ENCODE results near the gene ARHGAP6.
"Not testable (repeated sequence)": the region's sequence is repeated elsewhere in the genome, so short reads cannot be mapped to it uniquely, and the experiment has no call there.

The ARHGAP6 gene

DNA sequence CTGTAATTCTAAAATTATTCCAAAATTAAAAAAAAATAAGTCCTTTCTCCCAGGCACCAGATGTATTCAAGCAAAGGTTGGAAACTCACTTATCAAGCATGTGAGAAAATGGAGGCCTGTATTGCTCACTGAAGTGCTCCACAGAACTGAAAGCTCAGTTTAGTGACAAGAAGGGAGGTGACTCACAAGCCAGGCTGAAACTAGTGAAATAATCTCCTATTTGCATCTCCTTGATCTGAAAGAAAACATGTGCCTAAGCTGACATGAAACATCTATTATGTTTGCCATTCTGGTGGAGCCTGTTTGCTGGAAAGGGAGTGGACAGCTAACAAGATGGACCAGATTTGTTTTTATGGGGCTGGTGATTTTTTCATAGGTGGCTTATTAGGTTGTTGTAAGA is 426.5 kb downstream of the ARHGAP6 start:
- Histone ChIP-seq H3K36me3 (ENCODE audit: insufficient read depth, low read length) (no peaks in the 10 kb centered on the region), H3K4me1 (ENCODE audit: insufficient read depth, low read length) (no peaks in the 10 kb centered on the region), H3K9me3 (ENCODE audit: low read length) (no peaks in the 10 kb centered on the region), H3K9ac (ENCODE audit: low read length) (no peak overlapping the region), H3K4me3 (ENCODE audit: low read depth in 1 of 2, low read length in 2 of 2) (no peak overlapping the region), H3K27me3 (ENCODE audit: control insufficient read depth in 1 of 2, insufficient read depth in 2 of 2, low read length in 2 of 2) (no peaks in the 10 kb centered on the region), H3K27ac (ENCODE audit: low read depth, low read length) (no peak overlapping the region)

DNA sequence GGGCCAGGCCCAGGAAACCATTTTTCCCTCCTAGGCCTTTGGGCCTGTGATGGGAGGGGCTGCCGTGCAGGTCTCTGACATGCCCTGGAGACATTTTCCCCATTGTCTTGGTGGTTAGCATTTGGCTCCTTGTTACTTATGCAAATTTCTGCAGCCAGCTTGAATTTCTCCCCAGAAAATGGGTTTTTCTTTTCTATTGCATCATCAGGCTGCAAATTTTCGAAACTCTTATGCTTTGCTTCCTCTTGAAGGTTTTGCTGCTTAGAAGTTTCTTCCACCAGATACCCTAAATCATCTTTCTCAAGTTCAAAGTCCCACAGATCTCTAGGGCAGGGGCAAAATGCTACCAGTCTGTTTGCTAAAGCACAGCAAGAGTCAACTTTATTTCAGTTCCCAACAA is 430.3 kb downstream of the ARHGAP6 start:
- not testable (repeated sequence) for H3K9ac ChIP-seq (ENCODE audit: low read length); H3K27me3 ChIP-seq (ENCODE audit: control insufficient read depth in 1 of 2, insufficient read depth in 2 of 2, low read length in 2 of 2); H3K4me3 ChIP-seq (ENCODE audit: low read depth in 1 of 2, low read length in 2 of 2); H3K36me3 ChIP-seq (ENCODE audit: insufficient read depth, low read length); H3K9me3 ChIP-seq (ENCODE audit: low read length); H3K4me1 ChIP-seq (ENCODE audit: insufficient read depth, low read length); H3K27ac ChIP-seq (ENCODE audit: low read depth, low read length)

DNA sequence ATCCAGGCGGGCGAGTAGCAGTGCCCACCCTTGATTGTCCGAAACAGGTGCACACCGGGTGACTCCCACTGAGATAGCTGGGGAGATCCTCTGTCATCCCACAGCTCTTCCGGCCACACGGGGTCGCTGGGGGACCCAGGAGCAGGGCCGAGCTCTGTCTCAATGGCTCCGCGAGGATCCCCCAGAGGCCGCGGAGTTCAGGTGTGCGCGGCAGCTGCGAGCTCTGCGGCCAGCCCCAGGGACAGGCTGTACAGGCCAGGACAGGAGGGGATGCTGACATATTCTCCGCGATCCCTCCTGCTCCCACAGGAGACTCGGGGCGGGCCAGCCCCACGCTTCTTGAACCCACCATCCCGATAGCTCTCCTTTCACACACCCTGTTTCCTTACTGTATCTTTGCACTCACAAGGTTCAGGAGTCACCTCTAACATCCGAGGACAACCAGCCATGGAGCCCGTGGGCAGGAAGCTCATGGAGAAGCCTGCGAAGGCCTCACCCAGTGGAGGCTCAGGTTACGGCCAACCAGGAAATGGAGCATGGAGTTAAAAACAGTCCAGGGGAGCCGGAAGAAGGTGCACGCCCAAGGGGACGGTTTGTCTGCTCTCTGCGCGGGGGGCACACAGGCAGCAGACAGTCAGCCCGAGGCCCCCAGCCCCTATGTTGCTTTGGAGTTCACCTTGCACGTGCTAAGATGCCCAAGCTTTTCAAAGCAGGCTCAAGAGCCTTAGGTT is 450.4 kb downstream of the ARHGAP6 start:
- H3K36me3 ChIP-seq (ENCODE audit: insufficient read depth, low read length): no peaks in the 10 kb centered on the region
- H3K27me3 ChIP-seq (ENCODE audit: control insufficient read depth in 1 of 2, insufficient read depth in 2 of 2, low read length in 2 of 2): no peaks in the 10 kb centered on the region
- H3K4me1 ChIP-seq (ENCODE audit: insufficient read depth, low read length): no peaks in the 10 kb centered on the region
- no peak overlapping the region for H3K4me3 ChIP-seq (ENCODE audit: low read depth in 1 of 2, low read length in 2 of 2)
- H3K27ac ChIP-seq (ENCODE audit: low read depth, low read length): no peak overlapping the region
- H3K9ac ChIP-seq (ENCODE audit: low read length): no peak overlapping the region
- H3K9me3 ChIP-seq (ENCODE audit: low read length): no peaks in the 10 kb centered on the region

DNA sequence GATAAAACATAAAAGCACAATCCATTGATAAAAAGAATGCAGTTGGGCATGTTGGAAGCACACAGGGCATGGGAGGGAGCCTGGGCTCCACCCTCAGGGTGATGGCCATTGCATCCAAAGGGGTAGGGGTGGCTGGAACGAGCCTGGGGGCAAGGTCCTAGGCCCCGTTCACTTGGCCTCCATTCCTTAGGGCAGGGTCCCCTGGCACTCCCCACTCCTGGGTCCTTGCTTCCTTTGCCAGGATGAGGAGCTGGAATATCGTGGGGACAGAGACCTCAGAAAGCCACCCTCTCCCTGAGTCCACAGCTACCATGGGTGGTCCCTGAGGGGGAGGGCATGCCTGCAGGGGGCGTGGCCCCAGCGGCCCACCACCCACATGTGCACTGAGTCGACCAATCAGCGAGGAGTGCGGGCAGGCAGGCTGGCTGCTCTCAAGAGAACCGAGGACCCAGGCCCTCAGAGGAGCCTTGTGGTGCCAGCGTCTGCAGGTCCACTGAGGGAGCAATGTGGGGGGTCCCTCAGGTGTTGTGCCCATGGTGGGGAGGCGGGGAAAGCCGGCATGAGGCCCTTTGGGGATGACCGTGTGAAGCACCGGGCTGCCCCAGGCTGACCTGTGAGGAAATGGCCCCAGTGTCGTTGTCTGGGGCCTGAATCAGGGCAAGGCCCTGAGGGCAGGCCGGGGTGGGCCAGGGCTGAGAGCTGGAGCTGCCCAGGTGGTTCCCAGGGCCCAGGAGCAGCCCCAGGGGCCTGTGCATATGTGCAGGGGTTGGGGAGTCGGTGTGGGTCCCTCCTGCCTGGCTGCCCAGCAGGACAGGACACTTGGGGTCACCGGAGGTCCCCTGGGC is 451.2 kb downstream of the ARHGAP6 start:
- H3K4me1 ChIP-seq (ENCODE audit: insufficient read depth, low read length): no peaks in the 10 kb centered on the region
- no peak overlapping the region for H3K4me3 ChIP-seq (ENCODE audit: low read depth in 1 of 2, low read length in 2 of 2)
- no peak overlapping the region for H3K27ac ChIP-seq (ENCODE audit: low read depth, low read length)
- no peak overlapping the region for H3K9ac ChIP-seq (ENCODE audit: low read length)
- H3K36me3 ChIP-seq (ENCODE audit: insufficient read depth, low read length): no peaks in the 10 kb centered on the region
- no peaks in the 10 kb centered on the region for H3K27me3 ChIP-seq (ENCODE audit: control insufficient read depth in 1 of 2, insufficient read depth in 2 of 2, low read length in 2 of 2)
- no peaks in the 10 kb centered on the region for H3K9me3 ChIP-seq (ENCODE audit: low read length)

DNA sequence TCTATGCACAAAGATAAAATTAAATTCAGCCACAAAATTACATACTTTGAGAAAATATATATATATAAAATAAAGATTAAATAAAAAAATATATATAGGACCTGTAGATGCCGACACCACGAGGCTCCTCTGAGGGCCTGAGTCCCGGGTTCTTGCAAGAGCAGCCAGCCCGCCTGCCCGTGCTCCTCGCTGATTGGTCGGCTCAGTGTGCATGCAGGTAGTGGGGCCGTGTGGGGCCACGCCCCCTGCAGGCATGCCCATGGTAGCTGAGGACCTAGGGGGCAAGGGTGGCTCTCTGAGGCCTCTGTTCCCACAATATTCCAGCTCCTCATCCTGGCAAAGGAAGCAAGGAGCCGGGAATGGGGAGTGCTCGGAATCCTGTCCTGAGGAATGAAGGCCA is 453.0 kb downstream of the ARHGAP6 start:
- no peaks in the 10 kb centered on the region for H3K9me3 ChIP-seq (ENCODE audit: low read length)
- H3K36me3 ChIP-seq (ENCODE audit: insufficient read depth, low read length): no peaks in the 10 kb centered on the region
- no peaks in the 10 kb centered on the region for H3K27me3 ChIP-seq (ENCODE audit: control insufficient read depth in 1 of 2, insufficient read depth in 2 of 2, low read length in 2 of 2)
- H3K4me1 ChIP-seq (ENCODE audit: insufficient read depth, low read length): no peaks in the 10 kb centered on the region
- no peak overlapping the region for H3K27ac ChIP-seq (ENCODE audit: low read depth, low read length)
- no peak overlapping the region for H3K4me3 ChIP-seq (ENCODE audit: low read depth in 1 of 2, low read length in 2 of 2)
- H3K9ac ChIP-seq (ENCODE audit: low read length): no peak overlapping the region

DNA sequence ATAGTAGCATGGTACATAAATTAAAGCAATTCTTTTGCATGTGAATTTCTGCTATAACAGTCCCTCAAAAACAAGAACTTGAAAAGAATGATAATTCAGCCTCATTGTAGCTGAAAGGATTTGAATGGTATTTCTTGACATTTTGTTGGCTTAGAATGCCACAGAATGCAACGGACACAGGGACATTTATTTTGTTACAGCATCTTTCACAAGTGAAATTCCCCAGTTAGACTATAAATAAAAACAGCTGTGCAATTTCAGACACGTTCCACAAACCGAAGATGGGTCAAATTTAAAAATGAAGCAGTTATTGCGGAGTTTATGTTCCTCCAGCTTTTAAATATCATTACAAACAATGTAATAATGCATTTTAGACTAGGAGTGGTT is 455.3 kb downstream of the ARHGAP6 start:
- H3K27me3 ChIP-seq (ENCODE audit: control insufficient read depth in 1 of 2, insufficient read depth in 2 of 2, low read length in 2 of 2): no peaks in the 10 kb centered on the region
- H3K9me3 ChIP-seq (ENCODE audit: low read length): no peaks in the 10 kb centered on the region
- H3K36me3 ChIP-seq (ENCODE audit: insufficient read depth, low read length): no peaks in the 10 kb centered on the region
- H3K9ac ChIP-seq (ENCODE audit: low read length): no peak overlapping the region
- no peaks in the 10 kb centered on the region for H3K4me1 ChIP-seq (ENCODE audit: insufficient read depth, low read length)
- H3K27ac ChIP-seq (ENCODE audit: low read depth, low read length): no peak overlapping the region
- no peak overlapping the region for H3K4me3 ChIP-seq (ENCODE audit: low read depth in 1 of 2, low read length in 2 of 2)

DNA sequence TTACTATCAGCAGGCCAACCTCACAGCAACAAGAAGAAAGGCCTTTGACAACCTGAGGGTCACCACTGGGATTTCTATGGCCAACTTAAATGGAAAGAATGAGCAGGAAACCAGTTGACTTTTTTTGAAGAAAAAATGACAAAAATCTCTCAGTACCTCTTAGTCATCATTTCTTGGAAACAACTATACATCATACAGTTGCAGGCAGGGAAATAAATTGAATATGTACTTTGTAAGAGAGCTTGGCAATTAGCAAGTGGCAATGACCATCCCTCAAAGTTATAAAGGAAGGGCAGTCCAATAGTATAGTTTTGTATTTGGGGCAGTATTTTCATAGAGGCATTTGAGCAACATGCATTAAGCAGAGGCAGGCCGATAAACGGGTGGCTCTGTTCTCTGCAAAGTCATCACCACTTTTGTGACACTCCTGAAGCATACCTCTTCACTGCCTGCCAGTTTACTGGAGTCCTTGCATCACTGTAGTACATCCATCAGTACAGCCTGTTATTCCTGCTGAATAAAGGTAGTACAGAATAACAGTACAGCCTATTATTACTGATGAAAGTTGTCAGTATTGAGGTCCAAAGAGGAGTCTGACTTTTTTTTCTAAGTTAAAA is 455.8 kb downstream of the ARHGAP6 start:
- no peaks in the 10 kb centered on the region for H3K4me1 ChIP-seq (ENCODE audit: insufficient read depth, low read length)
- H3K27me3 ChIP-seq (ENCODE audit: control insufficient read depth in 1 of 2, insufficient read depth in 2 of 2, low read length in 2 of 2): no peaks in the 10 kb centered on the region
- H3K9me3 ChIP-seq (ENCODE audit: low read length): no peaks in the 10 kb centered on the region
- H3K27ac ChIP-seq (ENCODE audit: low read depth, low read length): no peak overlapping the region
- H3K36me3 ChIP-seq (ENCODE audit: insufficient read depth, low read length): no peaks in the 10 kb centered on the region
- no peak overlapping the region for H3K4me3 ChIP-seq (ENCODE audit: low read depth in 1 of 2, low read length in 2 of 2)
- no peak overlapping the region for H3K9ac ChIP-seq (ENCODE audit: low read length)

DNA sequence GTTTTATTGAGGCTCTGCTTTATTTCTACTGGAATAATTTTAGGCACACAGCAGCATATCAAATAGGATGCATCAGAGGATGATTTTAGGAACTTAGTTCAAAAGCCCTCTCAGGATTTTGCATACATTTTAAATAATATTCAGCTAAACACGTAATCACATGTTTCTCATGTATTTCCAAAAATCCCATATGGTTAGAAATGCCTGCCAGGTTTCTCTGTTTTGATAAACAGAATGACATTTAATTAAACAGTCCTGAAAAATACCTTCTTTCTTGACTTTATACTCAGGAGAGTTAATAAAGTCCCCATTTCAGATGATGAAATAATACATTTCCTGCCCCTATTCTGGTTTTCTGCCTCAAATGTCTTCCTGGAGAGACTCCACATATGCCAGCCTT is 459.0 kb downstream of the ARHGAP6 start:
- H3K9me3 ChIP-seq (ENCODE audit: low read length): no peaks in the 10 kb centered on the region
- no peak overlapping the region for H3K27ac ChIP-seq (ENCODE audit: low read depth, low read length)
- no peaks in the 10 kb centered on the region for H3K27me3 ChIP-seq (ENCODE audit: control insufficient read depth in 1 of 2, insufficient read depth in 2 of 2, low read length in 2 of 2)

DNA sequence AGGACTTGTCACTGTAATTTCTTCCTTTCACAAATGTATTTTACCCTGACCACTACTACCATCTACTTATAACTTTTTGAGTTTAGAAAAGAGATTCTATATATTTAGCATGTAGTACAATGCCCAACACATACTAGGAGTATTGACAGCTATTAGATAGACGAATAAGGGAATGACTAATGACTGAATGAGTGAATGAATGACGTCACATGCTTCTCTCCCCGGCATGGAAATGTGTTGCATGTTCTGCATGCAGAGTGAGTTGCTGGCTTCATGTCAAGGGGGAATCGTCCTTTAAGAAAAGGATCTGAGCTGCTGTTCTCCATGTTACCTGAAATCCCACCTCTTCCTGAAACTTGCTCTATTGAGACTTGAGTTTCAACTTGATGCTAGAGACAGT is 459.9 kb downstream of the ARHGAP6 start:
- H3K27ac ChIP-seq (ENCODE audit: low read depth, low read length): no peak overlapping the region
- H3K9ac ChIP-seq (ENCODE audit: low read length): no peak overlapping the region
- no peaks in the 10 kb centered on the region for H3K4me1 ChIP-seq (ENCODE audit: insufficient read depth, low read length)
- H3K4me3 ChIP-seq (ENCODE audit: low read depth in 1 of 2, low read length in 2 of 2): no peak overlapping the region
- no peaks in the 10 kb centered on the region for H3K27me3 ChIP-seq (ENCODE audit: control insufficient read depth in 1 of 2, insufficient read depth in 2 of 2, low read length in 2 of 2)
- H3K36me3 ChIP-seq (ENCODE audit: insufficient read depth, low read length): no peaks in the 10 kb centered on the region
- H3K9me3 ChIP-seq (ENCODE audit: low read length): no peaks in the 10 kb centered on the region

More for the DNA sequence above, 459.0 kb downstream of the ARHGAP6 start:
- H3K9ac ChIP-seq (ENCODE audit: low read length): no peak overlapping the region
- no peaks in the 10 kb centered on the region for H3K4me1 ChIP-seq (ENCODE audit: insufficient read depth, low read length)
- no peak overlapping the region for H3K4me3 ChIP-seq (ENCODE audit: low read depth in 1 of 2, low read length in 2 of 2)
- no peaks in the 10 kb centered on the region for H3K36me3 ChIP-seq (ENCODE audit: insufficient read depth, low read length)

DNA sequence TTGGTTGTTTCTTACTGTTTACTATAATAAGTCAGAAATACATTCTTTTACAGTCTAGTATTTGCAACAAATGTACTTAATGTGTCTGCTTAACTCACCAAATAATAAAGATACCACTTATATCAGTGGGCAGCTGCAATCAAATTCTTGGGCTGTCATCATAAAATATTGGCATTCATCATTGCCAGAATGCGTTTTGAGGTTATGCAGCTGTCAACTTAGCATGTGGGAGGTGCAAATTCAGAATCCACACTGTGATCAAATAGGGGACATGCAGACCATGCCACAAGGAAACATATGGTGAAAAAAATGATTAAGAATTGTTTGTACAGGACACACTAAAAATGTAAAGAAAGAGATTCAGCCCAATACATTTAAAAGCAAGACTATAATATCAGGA is 468.0 kb downstream of the ARHGAP6 start:
- Histone ChIP-seq H3K27me3 (ENCODE audit: control insufficient read depth in 1 of 2, insufficient read depth in 2 of 2, low read length in 2 of 2) (no peaks in the 10 kb centered on the region), H3K36me3 (ENCODE audit: insufficient read depth, low read length) (no peaks in the 10 kb centered on the region), H3K4me3 (ENCODE audit: low read depth in 1 of 2, low read length in 2 of 2) (no peak overlapping the region), H3K27ac (ENCODE audit: low read depth, low read length) (no peak overlapping the region), H3K9ac (ENCODE audit: low read length) (no peak overlapping the region), H3K9me3 (ENCODE audit: low read length) (no peaks in the 10 kb centered on the region), H3K4me1 (ENCODE audit: insufficient read depth, low read length) (no peaks in the 10 kb centered on the region)

DNA sequence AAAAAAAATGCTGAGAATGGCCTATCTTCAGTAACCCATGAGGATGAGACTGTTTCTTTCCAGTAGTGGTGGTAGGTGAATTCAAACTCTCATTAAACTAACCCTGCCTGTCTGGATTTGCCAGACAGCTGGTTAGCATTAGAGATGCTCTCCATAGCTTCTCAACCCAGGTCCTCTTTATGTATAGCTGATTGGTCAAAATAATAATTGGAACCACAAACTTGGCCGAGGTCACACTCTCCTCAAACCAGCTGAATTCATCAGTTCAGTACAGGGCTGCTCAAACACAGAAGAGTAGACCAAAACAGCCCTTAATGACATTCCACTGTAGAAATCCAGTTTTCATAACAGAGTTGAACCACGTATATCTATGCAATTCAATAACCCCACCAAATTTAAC is 469.2 kb downstream of the ARHGAP6 start:
- no peaks in the 10 kb centered on the region for H3K4me1 ChIP-seq (ENCODE audit: insufficient read depth, low read length)
- H3K9ac ChIP-seq (ENCODE audit: low read length): no peak overlapping the region
- no peak overlapping the region for H3K4me3 ChIP-seq (ENCODE audit: low read depth in 1 of 2, low read length in 2 of 2)
- no peaks in the 10 kb centered on the region for H3K27me3 ChIP-seq (ENCODE audit: control insufficient read depth in 1 of 2, insufficient read depth in 2 of 2, low read length in 2 of 2)
- H3K27ac ChIP-seq (ENCODE audit: low read depth, low read length): no peak overlapping the region
- H3K36me3 ChIP-seq (ENCODE audit: insufficient read depth, low read length): no peaks in the 10 kb centered on the region
- H3K9me3 ChIP-seq (ENCODE audit: low read length): no peaks in the 10 kb centered on the region
